Ecto neural progenitor cell (in vitro differentiated cells): ENCODE data around the gene YWHAB.

ENCODE experiments used
- DNase-seq: peaks from one replicate; pipeline ENCODE4 v3.0.0-alpha.2; 2018; ENCODE audit warnings: low spot score

Gene YWHAB

DNA sequence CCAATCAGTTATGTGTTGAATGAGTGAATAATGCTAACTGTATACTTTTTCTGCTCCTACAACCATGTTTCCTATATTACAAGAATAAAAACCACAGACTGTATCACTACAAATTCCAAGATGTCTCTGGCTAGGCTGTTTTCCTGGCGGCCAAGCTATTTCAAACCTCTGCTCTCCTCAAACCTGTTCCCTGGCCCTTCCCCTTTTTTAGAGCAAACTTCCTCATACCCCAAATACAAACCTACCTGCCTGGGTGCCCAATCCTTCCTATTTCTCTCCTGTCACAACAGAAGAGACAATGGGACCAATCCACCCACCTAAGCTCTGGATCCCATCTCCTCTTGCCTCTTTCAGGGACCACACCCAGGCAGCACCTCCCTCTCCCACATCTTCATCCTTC is 67.2 kb downstream of the YWHAB start:
- no peak for DNase-seq

DNA sequence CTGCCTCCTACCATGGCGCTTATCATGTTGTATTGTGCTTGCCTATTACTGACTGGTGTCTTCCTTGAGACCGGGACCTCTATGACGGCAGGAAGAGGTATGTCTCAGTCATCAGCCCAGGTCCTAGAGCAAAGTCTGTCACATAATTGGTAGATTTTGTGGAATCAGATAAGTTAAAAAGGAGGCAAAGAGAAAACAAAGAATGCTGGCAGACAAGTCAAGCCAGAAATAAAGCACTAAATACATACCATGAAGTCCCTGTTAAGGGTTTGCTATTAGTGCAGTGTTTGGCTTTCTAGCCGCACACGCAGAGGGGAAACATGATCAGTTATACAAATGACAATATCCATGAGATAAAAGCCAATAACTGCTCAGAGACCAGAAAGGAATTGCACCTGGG is 68.7 kb downstream of the YWHAB start:
- DNase-seq: no peak

DNA sequence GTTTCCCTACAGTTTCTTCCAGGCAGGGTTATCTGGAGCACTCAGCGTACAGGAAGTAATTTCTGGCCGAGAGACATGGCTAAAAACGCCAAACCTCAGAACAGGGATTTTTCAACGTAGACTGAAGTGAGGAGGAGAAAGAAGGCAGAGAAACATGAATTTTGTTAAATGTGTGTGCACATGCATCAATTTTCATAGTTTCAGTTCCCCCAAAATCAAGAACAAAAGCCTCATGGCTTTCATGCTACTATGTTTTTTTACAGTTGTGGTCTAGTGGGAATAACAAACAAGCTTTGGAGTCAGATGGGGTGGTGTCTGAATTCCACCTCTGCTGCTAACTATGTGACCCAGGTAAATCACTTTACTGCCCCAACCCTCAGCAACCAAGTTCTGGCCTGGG is 69.8 kb downstream of the YWHAB start:
- DNase-seq: no peak

DNA sequence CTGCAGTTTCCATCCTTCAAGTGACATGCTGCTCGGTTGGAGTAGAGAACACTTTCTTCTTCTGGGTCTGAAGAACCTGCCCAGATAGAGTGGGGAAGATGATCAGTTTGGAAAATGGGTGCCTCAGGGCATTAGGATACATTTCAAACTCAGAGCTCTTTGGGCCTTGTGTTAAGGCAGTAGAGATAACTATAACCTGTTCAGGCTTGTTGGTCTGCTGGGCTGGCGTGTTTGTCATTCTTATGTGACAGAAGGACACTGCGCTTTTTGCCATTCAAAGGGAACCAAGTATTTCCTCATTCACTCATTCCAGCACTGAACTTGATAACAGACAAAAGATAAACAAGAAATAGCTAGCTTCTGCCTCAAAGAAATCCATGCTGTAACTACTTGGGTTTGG is 70.9 kb downstream of the YWHAB start:
- no peak for DNase-seq
